Panc1 (cell line): ENCODE results near the gene CTAGE1. TPM values are rescaled to one million over a fixed set of nuclear protein-coding genes. Genes with fewer than 3 reads are reported as not detected.

Experiments used
- ATAC-seq: fragments of 200-7000 bp; cut with Tn5 transposase; 2 replicates; pipeline ENCODE4 v1.9.1; 2020; ENCODE audit warnings: mild to moderate bottlenecking, moderate library complexity
- BruUV-seq: library from RNA; stranded (reverse); fragments of 400-500 nt; replicated peaks from 2 replicates; lab custom pipeline; 2021; lab: Mats Ljungman, UMichigan
- CTCF ChIA-PET: fragments of 300-600 bp; sonication (Branson Sonifier 250); formaldehyde crosslinking; loops from one replicate; lab custom pipeline; 2022; ENCODE audit warnings: antibody characterized with exemption; lab: Charles Lee
- POLR2A ChIA-PET: fragments of 300-600 bp; sonication (Branson Sonifier 250); formaldehyde crosslinking; loops from one replicate; lab custom pipeline; 2022; ENCODE audit warnings: antibody characterized with exemption; lab: Charles Lee
- DNase-seq: peaks from one replicate; pipeline ENCODE4 v3.0.0-alpha.2; 2010; ENCODE audit warnings: low read depth, low spot score
- H3K27ac ChIP-seq: 2 replicates; pipeline ENCODE4 v1.5.1; 2011; ENCODE audit warnings: mild to moderate bottlenecking, low read length, inconsistent platforms
- H3K27me3 ChIP-seq: fragments of 200-500 bp; sonication (Bioruptor generic); 2 replicates; pipeline ENCODE4 v1.6.0; 2014; ENCODE audit warnings: low read length, inconsistent platforms; ENCODE audit not compliant: control insufficient read depth, insufficient read depth
- H3K36me3 ChIP-seq: fragments of 200-500 bp; sonication (Bioruptor generic); 2 replicates; pipeline ENCODE4 v1.5.1; 2014; ENCODE audit warnings: inconsistent platforms, mild to moderate bottlenecking, low read length, moderate library complexity; ENCODE audit not compliant: control insufficient read depth, insufficient read depth
- H3K4me1 ChIP-seq: 2 replicates; pipeline ENCODE4 v1.5.1; 2011; ENCODE audit warnings: inconsistent platforms, mild to moderate bottlenecking, low read length, moderate library complexity; ENCODE audit not compliant: control insufficient read depth, insufficient read depth
- H3K4me3 ChIP-seq, 2 experiments: 2 replicates each; pipeline ENCODE4 v1.5.1; 2011 to 2012; ENCODE audit warnings: low read depth in 2 of 2, low read length in 2 of 2, mild to moderate bottlenecking in 2 of 2, inconsistent platforms in 1 of 2, moderate library complexity in 1 of 2
- H3K9me3 ChIP-seq: fragments of 200-500 bp; sonication (Bioruptor generic); 2 replicates; pipeline ENCODE4 v1.5.1; 2014; ENCODE audit warnings: low read depth, mild to moderate bottlenecking, inconsistent platforms, low read length, moderate library complexity; ENCODE audit not compliant: control insufficient read depth, insufficient read depth
- CTCF ChIP-seq: fragments of 450-650 bp; IDR thresholded peaks from 2 replicates; pipeline ENCODE4 v1.5.1; 2017; ENCODE audit warnings: mild to moderate bottlenecking
- POLR2AphosphoS5 ChIP-seq: IDR thresholded peaks from 2 replicates; pipeline ENCODE4 v1.6.1; 2012; ENCODE audit warnings: mild to moderate bottlenecking, low read depth, low read length, moderate library complexity
- REST ChIP-seq, 2 experiments: IDR thresholded peaks; 2 replicates each; pipeline ENCODE4 v1.6.1; 2011 to 2012; ENCODE audit warnings: low read depth in 2 of 2, control low read depth in 1 of 2, low read length in 1 of 2, mild to moderate bottlenecking in 1 of 2, moderate library complexity in 1 of 2; ENCODE audit not compliant: insufficient read depth in 1 of 2
- SIN3A ChIP-seq: IDR thresholded peaks from 2 replicates; pipeline ENCODE4 v1.6.1; 2012; ENCODE audit warnings: low read depth, mild to moderate bottlenecking, low read length, moderate library complexity, borderline replicate concordance; ENCODE audit not compliant: insufficient read depth
- TCF7L2 ChIP-seq: IDR thresholded peaks from 2 replicates; pipeline ENCODE4 v1.6.1; 2011; ENCODE audit warnings: mild to moderate bottlenecking, low read depth, low read length, inconsistent platforms
- in situ Hi-C: cut with HindIII; loops from 2 replicates; pipeline ENCODE4 v1.10.0; 2016; ENCODE audit warnings: low sequenced_read_pairs, low pct_unique_long_range_greater_than_20kb
- intact Hi-C: fragments of 100-400 bp; cut with micrococcal nuclease; formaldehyde crosslinking; loops from one replicate; pipeline ENCODE4 v1.10.0; 2022; ENCODE audit not compliant: unreplicated experiment
- total RNA-seq: library from RNA; stranded (reverse); gene quantifications from one replicate; pipeline ENCODE4 v1.2.1, GENCODE V29; 2021; ENCODE audit not compliant: unreplicated experiment

CTAGE1 gene
- total RNA-seq, 1 experiment from 2014 or later: not detected

- Histone ChIP-seq H3K4me3 (no peak overlapping the region), H3K4me1 (no peaks in the 10 kb centered on the region), H3K27ac (no peak overlapping the region), H3K27me3 (no peaks in the 10 kb centered on the region; the same call in 1 of the 2 replicates), H3K9me3 (no peaks in the 10 kb centered on the region), H3K36me3 (no peaks in the 10 kb centered on the region)
- CTCF ChIA-PET: no interaction called here
- POLR2A ChIA-PET: no interaction called here
- DNase-seq: no peak
- intact Hi-C loops: no loop called here
- no peak for ATAC-seq
- in situ Hi-C loops: no loop called here
- BruUV-seq: no TSS peak
- no peak for TF ChIP-seq SIN3A
- TF ChIP-seq CTCF: no peak
- no peak for TF ChIP-seq TCF7L2
- TF ChIP-seq POLR2AphosphoS5: no peak
- no peak for TF ChIP-seq REST (IDR thresholded peaks at IDR 0.05; ENCODE audit: insufficient read depth in 1 of 2, low read depth in 2 of 2, low read length in 1 of 2)
Measured at GRCh38 chr18:22405142-22405541, 12.6 kb downstream of the CTAGE1 start.

GRCh38 chr18:22403950-22404349 lies 13.8 kb downstream of the CTAGE1 start:
- BruUV-seq: no TSS peak
- CTCF ChIA-PET: no interaction called here
- POLR2A ChIA-PET: no interaction called here
- no peaks in the 10 kb centered on the region; the same call in 1 of the 2 replicates for H3K27me3 ChIP-seq
- in situ Hi-C loops (no loop called here), intact Hi-C loops (no loop called here)
- no peak overlapping the region for H3K4me3 ChIP-seq
- TF ChIP-seq POLR2AphosphoS5 (no peak), SIN3A (no peak), TCF7L2 (no peak), REST (IDR thresholded peaks at IDR 0.05; ENCODE audit: insufficient read depth in 1 of 2, low read depth in 2 of 2, low read length in 1 of 2) (no peak), CTCF (no peak)
- H3K4me1 ChIP-seq: no peaks in the 10 kb centered on the region
- no peak for DNase-seq
- no peak for ATAC-seq
- H3K36me3 ChIP-seq: no peaks in the 10 kb centered on the region
- no peaks in the 10 kb centered on the region for H3K9me3 ChIP-seq
- no peak overlapping the region for H3K27ac ChIP-seq
